ENCODE results near the gene PCGF3.

PCGF3 gene

GRCh38 chr4:675980-676870 lies 29.4 kb upstream of the PCGF3 start:
- Mint-ChIP-seq H3K36me3 (ENCODE audit: low read depth) (peaks cover 18% of the 10 kb centered on the region), H3K4me3 (peak overlapping the region; percentile 91), H3K9me3 (no peaks in the 10 kb centered on the region), H3K4me1 (ENCODE audit: low read depth) (peaks cover 26% of the 10 kb centered on the region), H3K27ac (peak overlapping the region; percentile 78), H3K27me3 (no peaks in the 10 kb centered on the region)

- no peaks in the 10 kb centered on the region for H3K27me3 Mint-ChIP-seq
- peaks cover 13% of the 10 kb centered on the region for H3K36me3 Mint-ChIP-seq (ENCODE audit: low read depth)
- peaks cover 26% of the 10 kb centered on the region for H3K4me1 Mint-ChIP-seq (ENCODE audit: low read depth)
- H3K9me3 Mint-ChIP-seq = no peaks in the 10 kb centered on the region
- no peak overlapping the region for H3K4me3 Mint-ChIP-seq
- no peak overlapping the region for H3K27ac Mint-ChIP-seq
Observed at GRCh38 chr4:676871-677235, 28.8 kb upstream of the PCGF3 start.

GRCh38 chr4:677431-678293 lies 28.0 kb upstream of the PCGF3 start:
- H3K27ac Mint-ChIP-seq = no peak overlapping the region
- no peaks in the 10 kb centered on the region for H3K9me3 Mint-ChIP-seq
- H3K27me3 Mint-ChIP-seq = no peaks in the 10 kb centered on the region
- peaks cover 7% of the 10 kb centered on the region for H3K36me3 Mint-ChIP-seq (ENCODE audit: low read depth)
- H3K4me1 Mint-ChIP-seq (ENCODE audit: low read depth) = peaks cover 26% of the 10 kb centered on the region
- H3K4me3 Mint-ChIP-seq = no peak overlapping the region

- Mint-ChIP-seq H3K9me3 (no peaks in the 10 kb centered on the region), H3K27me3 (no peaks in the 10 kb centered on the region), H3K4me3 (no peak overlapping the region), H3K4me1 (ENCODE audit: low read depth) (peaks cover 22% of the 10 kb centered on the region), H3K36me3 (ENCODE audit: low read depth) (peaks cover under 1% of the 10 kb centered on the region), H3K27ac (no peak overlapping the region)
Observed at GRCh38 chr4:678331-679103, 27.1 kb upstream of the PCGF3 start.

- Mint-ChIP-seq H3K9me3 (no peaks in the 10 kb centered on the region), H3K27ac (no peak overlapping the region), H3K27me3 (no peaks in the 10 kb centered on the region), H3K4me3 (no peak overlapping the region), H3K4me1 (ENCODE audit: low read depth) (peaks cover 21% of the 10 kb centered on the region), H3K36me3 (ENCODE audit: low read depth) (no peaks in the 10 kb centered on the region)
Observed at GRCh38 chr4:679104-679481, 26.5 kb upstream of the PCGF3 start.

GRCh38 chr4:679629-680028 lies 26.0 kb upstream of the PCGF3 start:
- no peaks in the 10 kb centered on the region for H3K27me3 Mint-ChIP-seq
- H3K4me1 Mint-ChIP-seq (ENCODE audit: low read depth) = peaks cover 21% of the 10 kb centered on the region
- H3K9me3 Mint-ChIP-seq = no peaks in the 10 kb centered on the region
- H3K36me3 Mint-ChIP-seq (ENCODE audit: low read depth) = no peaks in the 10 kb centered on the region
- H3K27ac Mint-ChIP-seq = no peak overlapping the region
- no peak overlapping the region for H3K4me3 Mint-ChIP-seq

- Mint-ChIP-seq H3K27me3 (no peaks in the 10 kb centered on the region), H3K4me1 (ENCODE audit: low read depth) (peaks cover 21% of the 10 kb centered on the region), H3K36me3 (ENCODE audit: low read depth) (no peaks in the 10 kb centered on the region), H3K4me3 (peak overlapping the region; percentile 68), H3K27ac (no peak overlapping the region), H3K9me3 (no peaks in the 10 kb centered on the region)
Observed at GRCh38 chr4:680091-680490, 25.5 kb upstream of the PCGF3 start.

GRCh38 chr4:680551-680927 lies 25.1 kb upstream of the PCGF3 start:
- Mint-ChIP-seq H3K27ac (no peak overlapping the region), H3K4me1 (ENCODE audit: low read depth) (peaks cover 19% of the 10 kb centered on the region), H3K4me3 (peak overlapping the region; percentile 68), H3K9me3 (no peaks in the 10 kb centered on the region), H3K36me3 (ENCODE audit: low read depth) (no peaks in the 10 kb centered on the region), H3K27me3 (no peaks in the 10 kb centered on the region)

GRCh38 chr4:680928-681645 lies 24.5 kb upstream of the PCGF3 start:
- H3K9me3 Mint-ChIP-seq = no peaks in the 10 kb centered on the region
- H3K27me3 Mint-ChIP-seq = no peaks in the 10 kb centered on the region
- no peak overlapping the region for H3K27ac Mint-ChIP-seq
- H3K4me1 Mint-ChIP-seq (ENCODE audit: low read depth) = peaks cover 14% of the 10 kb centered on the region
- no peaks in the 10 kb centered on the region for H3K36me3 Mint-ChIP-seq (ENCODE audit: low read depth)
- peak overlapping the region; percentile 68 for H3K4me3 Mint-ChIP-seq

GRCh38 chr4:681736-682451 lies 23.7 kb upstream of the PCGF3 start:
- Mint-ChIP-seq H3K9me3 (no peaks in the 10 kb centered on the region), H3K4me3 (no peak overlapping the region), H3K27ac (no peak overlapping the region), H3K36me3 (ENCODE audit: low read depth) (no peaks in the 10 kb centered on the region), H3K4me1 (ENCODE audit: low read depth) (peaks cover 12% of the 10 kb centered on the region), H3K27me3 (no peaks in the 10 kb centered on the region)

- no peaks in the 10 kb centered on the region for H3K36me3 Mint-ChIP-seq (ENCODE audit: low read depth)
- H3K9me3 Mint-ChIP-seq = no peaks in the 10 kb centered on the region
- H3K4me1 Mint-ChIP-seq (ENCODE audit: low read depth) = peaks cover 12% of the 10 kb centered on the region
- H3K27ac Mint-ChIP-seq = no peak overlapping the region
- no peaks in the 10 kb centered on the region for H3K27me3 Mint-ChIP-seq
- no peak overlapping the region for H3K4me3 Mint-ChIP-seq
Observed at GRCh38 chr4:682490-683172, 23.0 kb upstream of the PCGF3 start.

- Mint-ChIP-seq H3K4me3 (no peak overlapping the region), H3K4me1 (ENCODE audit: low read depth) (peaks cover 12% of the 10 kb centered on the region), H3K27ac (no peak overlapping the region), H3K27me3 (no peaks in the 10 kb centered on the region), H3K9me3 (no peaks in the 10 kb centered on the region), H3K36me3 (ENCODE audit: low read depth) (no peaks in the 10 kb centered on the region)
Observed at GRCh38 chr4:683247-683897, 22.3 kb upstream of the PCGF3 start.

GRCh38 chr4:683982-684622 lies 21.5 kb upstream of the PCGF3 start:
- Mint-ChIP-seq H3K27ac (no peak overlapping the region), H3K9me3 (no peaks in the 10 kb centered on the region), H3K36me3 (ENCODE audit: low read depth) (no peaks in the 10 kb centered on the region), H3K4me3 (no peak overlapping the region), H3K27me3 (no peaks in the 10 kb centered on the region), H3K4me1 (ENCODE audit: low read depth) (peaks cover 12% of the 10 kb centered on the region)
